IMR-90 (cell line): ENCODE data around the gene ACTN1.

Experiments
- BHLHE40 ChIP-seq: fragments of 150-350 bp; IDR thresholded peaks from 2 replicates; pipeline ENCODE4 v1.6.1; 2016; ENCODE audit warnings: mild to moderate bottlenecking, low read depth, low read length
- CTCF ChIP-seq: conservative IDR thresholded peaks from 2 replicates; pipeline ENCODE4 v1.5.1; 2012; ENCODE audit warnings: mild to moderate bottlenecking, low read depth, low read length, improper control_type of control experiment
- ELK1 ChIP-seq: fragments of 150-350 bp; IDR thresholded peaks from 2 replicates; pipeline ENCODE4 v1.6.1; 2016; ENCODE audit warnings: low read depth, mild to moderate bottlenecking, low read length, moderate library complexity, borderline replicate concordance
- POLR2A ChIP-seq: IDR thresholded peaks from 2 replicates; pipeline ENCODE4 v1.6.1; 2012; ENCODE audit warnings: mild to moderate bottlenecking, low read depth, low read length
- RAD21 ChIP-seq: IDR thresholded peaks from 2 replicates; pipeline ENCODE4 v1.6.1; 2012; ENCODE audit warnings: low read length, improper control_type of control experiment
- RCOR1 ChIP-seq: IDR thresholded peaks from 2 replicates; pipeline ENCODE4 v1.6.1; 2012; ENCODE audit warnings: mild to moderate bottlenecking, low read length, improper control_type of control experiment; ENCODE audit not compliant: insufficient replicate concordance
- RFX5 ChIP-seq: IDR thresholded peaks from 2 replicates; pipeline ENCODE4 v1.8.0; 2012; ENCODE audit warnings: low read depth, mild to moderate bottlenecking, low read length, moderate library complexity
- SMC3 ChIP-seq: fragments of 150-350 bp; IDR thresholded peaks from 2 replicates; pipeline ENCODE4 v1.6.1; 2016; ENCODE audit warnings: low read depth, mild to moderate bottlenecking, antibody characterized with exemption, low read length, moderate library complexity
- USF2 ChIP-seq: fragments of 150-350 bp; IDR thresholded peaks from 2 replicates; pipeline ENCODE4 v1.6.1; 2017; ENCODE audit warnings: mild to moderate bottlenecking, antibody characterized with exemption, low read length, low read depth

GRCh38 chr14:68877993-68878575 lies 101.0 kb downstream of the ACTN1 start:
- TF ChIP-seq POLR2A (no peak), CTCF (no peak), RFX5 (no peak), ELK1 (no peak), SMC3 (no peak), BHLHE40 (no peak), RAD21 (no peak), USF2 (no peak), RCOR1 (no peak)
